SIG-M5 treated with dmso at 0.1 percent for 504 hours (cell line): ENCODE measurements around the gene REG1B.

Experiments used
- DNase-seq: peaks from one replicate; lab custom pipeline; 2025; ENCODE audit not compliant: unreplicated experiment; lab: John Stamatoyannopoulos, UW

The REG1B gene

GRCh38 chr2:79087785-79088364 is at the start of gene REG1B:
Gene REG1B (minus strand): TSS chr2:79087993. CDS start chr2:79087612, 381 bp downstream.
- DNase-seq, result no peak

GRCh38 chr2:79131687-79132086 is 43.9 kb upstream of the REG1B start:
- DNase-seq, result no peak

GRCh38 chr2:79129804-79130203 is 42.0 kb upstream of the REG1B start:
- DNase-seq, result no peak

- DNase-seq, result no peak
These were observed 41.5 kb upstream of the REG1B start for GRCh38 chr2:79129260-79129659.

- no peak for DNase-seq
These were observed 40.6 kb upstream of the REG1B start for GRCh38 chr2:79128406-79128805.

- no peak for DNase-seq
These were observed 37.9 kb upstream of the REG1B start for GRCh38 chr2:79125721-79125985.

- no peak for DNase-seq
These were observed 37.3 kb upstream of the REG1B start for GRCh38 chr2:79124907-79125720.

- no peak for DNase-seq
These were observed 34.9 kb upstream of the REG1B start for GRCh38 chr2:79122676-79123075.

GRCh38 chr2:79120194-79120713 is 32.5 kb upstream of the REG1B start, which contains the start of gene REG1A:
Gene REG1A (plus strand): TSS chr2:79120488. CDS start chr2:79120862, 374 bp downstream.
- no peak for DNase-seq

- DNase-seq, result no peak
These were observed 29.5 kb upstream of the REG1B start for GRCh38 chr2:79116997-79117928.

GRCh38 chr2:79114797-79115494 is 27.2 kb upstream of the REG1B start:
- no peak for DNase-seq

GRCh38 chr2:79112269-79112668 is 24.5 kb upstream of the REG1B start:
- DNase-seq, result no peak

GRCh38 chr2:79105259-79105658 is 17.5 kb upstream of the REG1B start:
- no peak for DNase-seq

- no peak for DNase-seq
These were observed 15.4 kb upstream of the REG1B start for GRCh38 chr2:79103214-79103613.

GRCh38 chr2:79101024-79101423 is 13.2 kb upstream of the REG1B start:
- DNase-seq, result no peak

- no peak for DNase-seq
These were observed 12.5 kb upstream of the REG1B start for GRCh38 chr2:79100285-79100684.

- no peak for DNase-seq
These were observed 11.4 kb upstream of the REG1B start for GRCh38 chr2:79099140-79099686.

- no peak for DNase-seq
These were observed 10.1 kb upstream of the REG1B start for GRCh38 chr2:79097843-79098242.

GRCh38 chr2:79090693-79091092 is 2.9 kb upstream of the REG1B start:
- no peak for DNase-seq

- DNase-seq, result no peak
These were observed 1.5 kb downstream of the REG1B start for GRCh38 chr2:79086255-79086654.

- DNase-seq, result no peak
These were observed 2.4 kb downstream of the REG1B start for GRCh38 chr2:79085382-79085781.
